HepG2 (cell line): ENCODE measurements around the gene OBSL1. TPM values are rescaled to one million over a fixed set of nuclear protein-coding genes. Genes with fewer than 3 reads are reported as not detected.

Experiments used
- ATAC-seq: fragments of 200-7000 bp; cut with Tn5 transposase; 3 replicates; pipeline ENCODE4 v1.9.1; 2020; ENCODE audit warnings: mild to moderate bottlenecking, moderate library complexity
- BruUV-seq: library from RNA; stranded (reverse); fragments of 400-500 nt; replicated peaks from 2 replicates; lab custom pipeline; 2021; lab: Mats Ljungman, UMichigan
- CTCF ChIA-PET: fragments of 300-600 bp; formaldehyde crosslinking; extraction: SDS; loops from one replicate; lab custom pipeline; 2021; ENCODE audit warnings: low total read pairs, inconsistent platforms, low intra/inter-chr PET ratio; lab: Yijun Ruan, JAX
- POLR2A ChIA-PET: fragments of 350-600 bp; sonication (Branson Sonifier 250); formaldehyde crosslinking; loops from one replicate; lab custom pipeline; 2020; ENCODE audit warnings: antibody characterized with exemption, inconsistent platforms; lab: Yijun Ruan, JAX
- DNase-seq: peaks from one replicate; pipeline ENCODE4 v3.0.0-alpha.2; 2015; ENCODE audit warnings: low spot score
- FAIRE-seq: peaks from 3 replicates; lab custom pipeline; 2011; peaks lifted over from hg19 to GRCh38; lab: Jason Lieb, UNC
- H2AFZ ChIP-seq: one replicate; pipeline ENCODE4 v1.6.1; 2011; ENCODE audit warnings: low read length, inconsistent platforms
- H3K27ac ChIP-seq: fragments of 300-600 bp; 3 replicates; pipeline ENCODE4 v1.8.0; 2011; ENCODE audit warnings: mixed run types, mild to moderate bottlenecking, mixed read lengths, low read length, inconsistent platforms; ENCODE audit not compliant: insufficient read depth; ENCODE audit errors: extremely low read length
- H3K27me3 ChIP-seq, 2 experiments: fragments of 200-600 bp in 1 of 2; 2 replicates in 1 of 2; 3 replicates in 1 of 2; pipeline versions ENCODE4 v1.6.0 to v1.8.0; 2011; ENCODE audit warnings: low read length in 2 of 2, mild to moderate bottlenecking in 2 of 2, moderate library complexity in 2 of 2, inconsistent platforms in 1 of 2; ENCODE audit not compliant: insufficient read depth in 2 of 2, control insufficient read depth in 1 of 2
- H3K36me3 ChIP-seq, 2 experiments: fragments of 200-600 bp in 1 of 2; replicated peaks in 1 of 2; 2 replicates in 1 of 2; 3 replicates in 1 of 2; pipeline versions ENCODE4 v1.5.1 to v1.8.0; 2011; ENCODE audit warnings: low read length in 2 of 2, inconsistent platforms in 1 of 2; ENCODE audit not compliant: insufficient read depth in 2 of 2, control insufficient read depth in 1 of 2
- H3K4me1 ChIP-seq: 2 replicates; pipeline ENCODE4 v1.5.1; 2012; ENCODE audit warnings: low read length, inconsistent platforms; ENCODE audit not compliant: insufficient read depth
- H3K4me2 ChIP-seq: 2 replicates; pipeline ENCODE4 v1.6.0; 2011; ENCODE audit warnings: low read depth, low read length, inconsistent platforms
- H3K4me3 ChIP-seq, 3 experiments: fragments of 200-600 bp in 1 of 3; sonication (generic), shearing (Covaris generic) in 1 of 3; replicated peaks in 1 of 3; 2 replicates each; pipeline ENCODE4 v1.5.1; 2011 to 2016; ENCODE audit warnings: low read length in 3 of 3, inconsistent platforms in 2 of 3, low read depth in 2 of 3, mild to moderate bottlenecking in 2 of 3, control low read depth in 1 of 3, mixed read lengths in 1 of 3; ENCODE audit not compliant: insufficient read depth in 1 of 3
- H3K79me2 ChIP-seq: one replicate; pipeline ENCODE4 v1.6.1; 2011; ENCODE audit warnings: low read length, inconsistent platforms; ENCODE audit not compliant: insufficient read depth
- H3K9ac ChIP-seq: 2 replicates; pipeline ENCODE4 v1.6.0; 2011; ENCODE audit warnings: mild to moderate bottlenecking, low read depth, low read length, inconsistent platforms; ENCODE audit not compliant: insufficient read depth
- H3K9me3 ChIP-seq: 2 replicates; pipeline ENCODE4 v1.5.1; 2012; ENCODE audit warnings: mild to moderate bottlenecking, low read length
- H4K20me1 ChIP-seq: 2 replicates; pipeline ENCODE4 v1.6.0; 2011; ENCODE audit warnings: inconsistent platforms, mild to moderate bottlenecking, low read length, moderate library complexity; ENCODE audit not compliant: insufficient read depth
- ADNP ChIP-seq: sonication (generic); formaldehyde crosslinking; IDR thresholded peaks from 2 replicates; pipeline ENCODE4 v1.4.0; 2020; ENCODE audit warnings: missing genetic modification reagents
- CHD2 ChIP-seq: IDR thresholded peaks from 2 replicates; pipeline ENCODE4 v1.6.1; 2011; ENCODE audit warnings: low read depth, low read length, improper control_type of control experiment
- HOXA7 ChIP-seq: sonication (generic); formaldehyde crosslinking; IDR thresholded peaks from 2 replicates; pipeline ENCODE4 v1.8.1; 2022; ENCODE audit warnings: mild to moderate bottlenecking, missing genetic modification reagents, moderate library complexity
- HOXD1 ChIP-seq: sonication (generic); formaldehyde crosslinking; IDR thresholded peaks from 2 replicates; pipeline ENCODE4 v1.5.0; 2020; ENCODE audit warnings: missing genetic modification reagents
- MTF1 ChIP-seq: sonication (generic); formaldehyde crosslinking; IDR thresholded peaks from 2 replicates; pipeline ENCODE4 v1.5.0; 2020; ENCODE audit warnings: missing genetic modification reagents
- NFYB ChIP-seq: sonication (generic); formaldehyde crosslinking; IDR thresholded peaks from 2 replicates; pipeline ENCODE4 v1.4.0; 2020; ENCODE audit warnings: missing genetic modification reagents
- POLR2AphosphoS5 ChIP-seq: IDR thresholded peaks from 2 replicates; pipeline ENCODE4 v1.6.1; 2012; ENCODE audit warnings: low read depth, low read length
- RELA ChIP-seq: sonication (generic); formaldehyde crosslinking; IDR thresholded peaks from 2 replicates; pipeline ENCODE4 v1.4.0; 2020; ENCODE audit warnings: missing genetic modification reagents
- SUZ12 ChIP-seq: fragments of 150-350 bp; IDR thresholded peaks from 2 replicates; pipeline ENCODE4 v1.6.1; 2014; ENCODE audit warnings: low read depth, low read length
- ZBTB38 ChIP-seq: sonication (generic); formaldehyde crosslinking; IDR thresholded peaks from 2 replicates; pipeline ENCODE4 v1.5.1; 2020; ENCODE audit warnings: mild to moderate bottlenecking, missing genetic modification reagents
- ZKSCAN5 ChIP-seq: sonication (generic); formaldehyde crosslinking; IDR thresholded peaks from 2 replicates; pipeline ENCODE4 v1.5.1; 2020; ENCODE audit warnings: mild to moderate bottlenecking, missing genetic modification reagents
- ZMYM2 ChIP-seq: sonication (generic); formaldehyde crosslinking; IDR thresholded peaks from 2 replicates; pipeline ENCODE4 v1.8.0; 2022; ENCODE audit warnings: mild to moderate bottlenecking, missing genetic modification reagents
- ZNF34 ChIP-seq: sonication (generic); formaldehyde crosslinking; IDR thresholded peaks from 2 replicates; pipeline ENCODE4 v1.4.0; 2020; ENCODE audit warnings: mild to moderate bottlenecking, missing genetic modification reagents, borderline replicate concordance
- ZNF446 ChIP-seq: sonication (generic); formaldehyde crosslinking; IDR thresholded peaks from 2 replicates; pipeline ENCODE4 v1.5.0; 2020; ENCODE audit warnings: mild to moderate bottlenecking, missing genetic modification reagents
- ZNF552 ChIP-seq: sonication (generic); formaldehyde crosslinking; IDR thresholded peaks from 2 replicates; pipeline ENCODE4 v1.9.0; 2022; ENCODE audit warnings: missing genetic modification reagents, mild to moderate bottlenecking, borderline replicate concordance
- ZNF777 ChIP-seq: sonication (generic); formaldehyde crosslinking; IDR thresholded peaks from 2 replicates; pipeline ENCODE4 v1.4.0; 2020; ENCODE audit warnings: missing genetic modification reagents
- ZNF782 ChIP-seq: sonication (generic); formaldehyde crosslinking; IDR thresholded peaks from 2 replicates; pipeline ENCODE4 v1.4.0; 2020; ENCODE audit warnings: missing genetic modification reagents, mild to moderate bottlenecking, borderline replicate concordance
- WGBS: methylation state at CpG from one replicate; pipeline ENCODE4 v1.1.6; 2017; ENCODE audit warnings: low lambda C conversion rate; 5-methylcytosine and 5-hydroxymethylcytosine counted together
- in situ Hi-C: cut with HindIII; loops from 2 replicates; pipeline ENCODE4 v1.10.0; 2017; ENCODE audit warnings: low pct_unique_long_range_greater_than_20kb; ENCODE audit not compliant: extremely low pct_ligation_motif_present
- intact Hi-C: fragments of 100-400 bp; cut with micrococcal nuclease; formaldehyde crosslinking; loops from one replicate; pipeline ENCODE4 v1.10.0; 2022; ENCODE audit not compliant: unreplicated experiment
- polyA plus RNA-seq, 8 experiments: library from polyadenylated mRNA; depleted of rRNA in 3 of 8; stranded (reverse) in 7 of 8; unstranded in 1 of 8; fragments of >200 nt; fragmentation: Illumina TruSeq in 4 of 8; extraction: Trizol in 4 of 8; gene quantifications; 2 replicates each; pipeline versions ENCODE4 v1.2.1 to v1.2.3, GENCODE V29; 2011 to 2016; ENCODE audit warnings: low read depth in 4 of 8, missing spikeins in 1 of 8, mixed read lengths in 1 of 8; ENCODE audit not compliant: insufficient read depth in 1 of 8
- total RNA-seq, 5 experiments: library from RNA; depleted of rRNA; stranded (reverse); fragments of >200 nt; fragmentation: Illumina TruSeq; extraction: Trizol; gene quantifications; 2 replicates each; pipeline ENCODE4 v1.2.3, GENCODE V29; 2016; ENCODE audit warnings: low read depth in 1 of 5
- TF ChIP-seq, protein P1 (sequence below): sonication (generic); formaldehyde crosslinking; IDR thresholded peaks from 2 replicates; pipeline ENCODE4 v1.4.0; 2020; ENCODE audit warnings: missing genetic modification reagents, borderline replicate concordance
- TF ChIP-seq, protein P2 (sequence below): sonication (generic); formaldehyde crosslinking; IDR thresholded peaks from 2 replicates; pipeline ENCODE4 v1.5.1; 2020; ENCODE audit warnings: mild to moderate bottlenecking, missing genetic modification reagents, moderate library complexity

Gene OBSL1
- total and polyA plus RNA-seq, 2 of the 13 experiments (the other 11 are each of a cell fraction or from before 2014, with no cell fraction given): 86.7 to 218 TPM

DNA sequence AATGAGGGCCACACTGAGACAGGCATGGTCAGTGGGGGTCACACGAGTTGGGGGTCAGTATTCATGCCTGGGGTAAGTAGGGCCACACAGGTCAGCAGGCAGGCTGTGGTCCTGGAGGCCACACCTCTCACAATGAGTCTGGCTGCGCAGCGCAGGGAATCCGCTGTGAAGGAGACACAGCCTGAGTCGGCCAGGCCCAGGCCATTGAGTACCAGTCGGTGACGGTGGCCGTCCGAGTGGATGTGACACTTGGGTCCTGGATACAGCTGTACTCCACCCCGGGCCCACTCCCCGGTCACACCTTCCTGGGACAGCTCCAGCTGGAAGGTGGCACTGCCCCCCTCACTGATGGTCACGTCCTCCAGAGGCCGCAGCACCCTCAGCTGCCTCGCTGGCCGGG, 17.0 kb downstream of the OBSL1 start:
- Histone ChIP-seq H2AFZ (no peak overlapping the region), H3K4me2 (no peak overlapping the region), H3K4me1 (peaks cover 22% of the 10 kb centered on the region), H3K79me2 (no peaks in the 10 kb centered on the region), H4K20me1 (no peaks in the 10 kb centered on the region), H3K27me3 (no peaks in the 10 kb centered on the region), H3K27ac (no peak overlapping the region), H3K36me3 (peaks cover 2 to 9% of the 10 kb centered on the region in 2 experiments; a peak in 2 of 5 replicates), H3K9me3 (no peaks in the 10 kb centered on the region), H3K4me3 (no peak overlapping the region), H3K9ac (no peak overlapping the region)
- FAIRE-seq: no peak
- no peak for DNase-seq
- ChIA-PET CTCF (interaction anchor here (2.4 kb wide), 1 partner anchor 13 kb away, joined by 9 read pairs; no protein-coding TSS in a partner anchor), POLR2A (no interaction called here)
- no peak for ATAC-seq
- BruUV-seq: no TSS peak
- in situ Hi-C loops: no loop called here
- 95% methylated on average over 6 of the region's 15 CpGs for WGBS
- intact Hi-C loops: no loop called here
- TF ChIP-seq ZNF782 (0 out of 2 replicates have a peak, but pooled peaks have one; percentile 25), ZNF777 (CRISPR knock-in tag) (no peak), RELA (CRISPR knock-in tag) (no peak), ZNF34 (CRISPR knock-in tag) (no peak), SUZ12 (no peak), HOXA7 (CRISPR knock-in tag) (no peak), POLR2AphosphoS5 (0 out of 2 replicates have a peak, but pooled peaks have one; percentile 10), ZNF552 (CRISPR knock-in tag) (peak; percentile 49; the same call in 1 of the 2 replicates), ZKSCAN5 (CRISPR knock-in tag) (0 out of 2 replicates have a peak, but pooled peaks have one; percentile 10), NFYB (CRISPR knock-in tag) (no peak), ADNP (CRISPR knock-in tag) (no peak), MTF1 (CRISPR knock-in tag) (no peak), CHD2 (0 out of 2 replicates have a peak, but pooled peaks have one; percentile 11), ZMYM2 (CRISPR knock-in tag) (no peak), ZNF446 (CRISPR knock-in tag) (no peak), HOXD1 (CRISPR knock-in tag) (no peak), ZBTB38 (no peak)
- TF ChIP-seq, protein P1, sequence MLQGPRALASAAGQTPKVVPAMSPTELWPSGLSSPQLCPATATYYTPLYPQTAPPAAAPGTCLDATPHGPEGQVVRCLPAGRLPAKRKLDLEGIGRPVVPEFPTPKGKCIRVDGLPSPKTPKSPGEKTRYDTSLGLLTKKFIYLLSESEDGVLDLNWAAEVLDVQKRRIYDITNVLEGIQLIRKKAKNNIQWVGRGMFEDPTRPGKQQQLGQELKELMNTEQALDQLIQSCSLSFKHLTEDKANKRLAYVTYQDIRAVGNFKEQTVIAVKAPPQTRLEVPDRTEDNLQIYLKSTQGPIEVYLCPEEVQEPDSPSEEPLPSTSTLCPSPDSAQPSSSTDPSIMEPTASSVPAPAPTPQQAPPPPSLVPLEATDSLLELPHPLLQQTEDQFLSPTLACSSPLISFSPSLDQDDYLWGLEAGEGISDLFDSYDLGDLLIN (CRISPR knock-in tag): no peak
- TF ChIP-seq, protein P2, sequence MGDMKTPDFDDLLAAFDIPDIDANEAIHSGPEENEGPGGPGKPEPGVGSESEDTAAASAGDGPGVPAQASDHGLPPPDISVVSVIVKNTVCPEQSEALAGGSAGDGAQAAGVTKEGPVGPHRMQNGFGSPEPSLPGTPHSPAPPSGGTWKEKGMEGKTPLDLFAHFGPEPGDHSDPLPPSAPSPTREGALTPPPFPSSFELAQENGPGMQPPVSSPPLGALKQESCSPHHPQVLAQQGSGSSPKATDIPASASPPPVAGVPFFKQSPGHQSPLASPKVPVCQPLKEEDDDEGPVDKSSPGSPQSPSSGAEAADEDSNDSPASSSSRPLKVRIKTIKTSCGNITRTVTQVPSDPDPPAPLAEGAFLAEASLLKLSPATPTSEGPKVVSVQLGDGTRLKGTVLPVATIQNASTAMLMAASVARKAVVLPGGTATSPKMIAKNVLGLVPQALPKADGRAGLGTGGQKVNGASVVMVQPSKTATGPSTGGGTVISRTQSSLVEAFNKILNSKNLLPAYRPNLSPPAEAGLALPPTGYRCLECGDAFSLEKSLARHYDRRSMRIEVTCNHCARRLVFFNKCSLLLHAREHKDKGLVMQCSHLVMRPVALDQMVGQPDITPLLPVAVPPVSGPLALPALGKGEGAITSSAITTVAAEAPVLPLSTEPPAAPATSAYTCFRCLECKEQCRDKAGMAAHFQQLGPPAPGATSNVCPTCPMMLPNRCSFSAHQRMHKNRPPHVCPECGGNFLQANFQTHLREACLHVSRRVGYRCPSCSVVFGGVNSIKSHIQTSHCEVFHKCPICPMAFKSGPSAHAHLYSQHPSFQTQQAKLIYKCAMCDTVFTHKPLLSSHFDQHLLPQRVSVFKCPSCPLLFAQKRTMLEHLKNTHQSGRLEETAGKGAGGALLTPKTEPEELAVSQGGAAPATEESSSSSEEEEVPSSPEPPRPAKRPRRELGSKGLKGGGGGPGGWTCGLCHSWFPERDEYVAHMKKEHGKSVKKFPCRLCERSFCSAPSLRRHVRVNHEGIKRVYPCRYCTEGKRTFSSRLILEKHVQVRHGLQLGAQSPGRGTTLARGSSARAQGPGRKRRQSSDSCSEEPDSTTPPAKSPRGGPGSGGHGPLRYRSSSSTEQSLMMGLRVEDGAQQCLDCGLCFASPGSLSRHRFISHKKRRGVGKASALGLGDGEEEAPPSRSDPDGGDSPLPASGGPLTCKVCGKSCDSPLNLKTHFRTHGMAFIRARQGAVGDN (CRISPR knock-in tag): 0 out of 2 replicates have a peak, but pooled peaks have one; percentile 18
